Immature natural killer cell (primary cell): ENCODE data around the gene PKLR. TPM values are rescaled to one million over a fixed set of nuclear protein-coding genes. Genes with fewer than 3 reads are reported as not detected.

Source experiments
- DNase-seq, 3 donors: peaks; one replicate each; pipeline ENCODE4 v3.0.0; 2022; ENCODE audit warnings: mixed read lengths in 1 of 3
- H3K27ac Mint-ChIP-seq, 6 donors: one replicate each; pipeline ENCODE4 v1.8.0; 2020; ENCODE audit warnings: mixed read lengths in 6 of 6, mild to moderate bottlenecking in 5 of 6, inconsistent platforms in 4 of 6, moderate library complexity in 3 of 6
- H3K27me3 Mint-ChIP-seq, 3 donors: one replicate each; pipeline ENCODE4 v1.8.0; 2020 to 2021; ENCODE audit warnings: low read depth in 3 of 3, mild to moderate bottlenecking in 3 of 3, mixed read lengths in 3 of 3, moderate library complexity in 3 of 3, inconsistent platforms in 1 of 3
- H3K36me3 Mint-ChIP-seq, 3 donors: one replicate each; pipeline ENCODE4 v1.8.0; 2020; ENCODE audit warnings: mixed read lengths in 3 of 3, inconsistent platforms in 2 of 3, mild to moderate bottlenecking in 2 of 3
- H3K4me1 Mint-ChIP-seq, 2 donors: one replicate each; pipeline ENCODE4 v1.8.0; 2020; ENCODE audit warnings: inconsistent platforms in 2 of 2, mild to moderate bottlenecking in 2 of 2, mixed read lengths in 2 of 2, moderate library complexity in 1 of 2
- H3K4me3 Mint-ChIP-seq, 5 donors: one replicate each; pipeline ENCODE4 v1.8.0; 2020; ENCODE audit warnings: mild to moderate bottlenecking in 5 of 5, mixed read lengths in 5 of 5, inconsistent platforms in 3 of 5, moderate library complexity in 3 of 5
- H3K9me3 Mint-ChIP-seq, 6 donors: one replicate each; pipeline ENCODE4 v1.8.0; 2020; ENCODE audit warnings: mild to moderate bottlenecking in 6 of 6, mixed read lengths in 6 of 6, inconsistent platforms in 4 of 6, moderate library complexity in 3 of 6
- polyA plus RNA-seq, 3 donors: library from polyadenylated mRNA; unstranded; fragments of 300-500 nt; fragmentation: Illumina TruSeq; gene quantifications; one replicate each; pipeline ENCODE4 v1.2.3, GENCODE V29; 2021

PKLR gene
- polyA plus RNA-seq, 3 donors from 2014 or later, result not detected

DNA sequence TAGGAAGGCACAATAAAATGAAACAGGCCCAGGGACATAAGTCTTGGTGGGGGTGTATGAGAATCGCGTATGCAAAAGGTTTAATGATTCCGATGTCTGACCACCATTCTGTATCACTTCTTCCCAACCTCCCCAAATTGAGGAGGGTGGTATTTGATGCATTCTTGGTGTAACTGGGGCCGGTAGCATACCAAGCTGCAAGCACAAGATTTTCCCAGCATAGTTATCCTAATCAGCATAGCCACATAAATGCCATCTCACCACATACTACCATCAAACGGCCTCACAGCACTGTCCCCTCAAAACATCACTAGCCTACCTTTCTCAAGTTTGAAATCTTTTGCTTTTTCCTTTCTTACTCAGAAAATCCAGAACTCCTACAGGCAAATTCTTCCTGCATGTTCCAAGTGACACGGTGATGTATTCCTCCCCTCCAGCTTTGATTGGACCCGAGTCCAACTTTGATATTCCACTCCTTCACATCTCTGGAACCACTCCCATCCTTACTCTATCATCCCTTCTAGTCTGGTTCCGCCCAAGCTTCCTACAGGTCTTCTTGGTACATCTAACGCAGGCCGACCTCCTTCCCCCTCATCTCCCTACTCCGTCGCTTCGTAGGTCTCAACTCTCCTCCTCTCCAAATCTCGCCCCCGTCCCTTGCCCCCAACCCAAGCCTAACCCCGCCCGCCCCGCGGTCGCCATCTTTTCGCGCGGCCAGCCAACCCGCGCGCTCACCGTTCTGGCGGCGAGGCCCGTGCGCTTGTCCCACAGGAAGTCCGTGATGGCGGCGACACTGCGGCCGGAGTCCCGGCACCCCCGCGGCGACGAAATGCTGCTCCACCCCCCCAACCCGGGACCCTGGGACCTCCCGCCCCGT, 28.5 kb downstream of the PKLR start:
- Mint-ChIP-seq H3K27ac (peak overlapping the region; percentile 86 to 99 (median 91)), H3K4me1 (peaks cover 37 to 55% of the 10 kb centered on the region in 2 donors), H3K9me3 (no peaks in the 10 kb centered on the region), H3K4me3 (peak overlapping the region; percentile 83 to 97 (median 86)), H3K36me3 (peaks cover 8 to 15% (median 13%) of the 10 kb centered on the region in 3 donors), H3K27me3 (peaks cover 2 to 7% (median 4%) of the 10 kb centered on the region in 3 donors)
- DNase-seq, result no peak

DNA sequence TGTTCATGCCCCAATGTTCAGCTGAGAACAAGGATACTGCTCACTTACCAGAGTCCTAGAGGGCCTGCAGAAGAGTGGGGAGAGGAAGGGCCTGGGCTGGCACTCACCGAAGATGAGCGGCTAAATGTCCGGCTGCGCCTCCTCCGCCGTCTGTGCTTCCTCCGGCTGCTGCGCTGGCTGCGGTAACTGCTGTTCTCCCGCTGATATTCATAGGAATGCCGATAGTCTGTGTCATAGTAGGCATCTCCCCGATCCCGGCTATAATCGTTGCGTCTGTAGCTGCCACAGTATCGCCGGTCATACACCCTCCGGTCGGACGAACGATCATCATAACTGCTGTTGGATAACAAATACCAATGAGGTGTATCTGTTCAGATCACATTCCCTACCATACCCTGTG, 31.9 kb downstream of the PKLR start:
- Mint-ChIP-seq H3K27ac (no peak overlapping the region), H3K27me3 (peaks cover 2 to 4% (median 4%) of the 10 kb centered on the region in 3 donors), H3K9me3 (no peaks in the 10 kb centered on the region), H3K4me3 (no peak overlapping the region), H3K36me3 (peaks cover 19 to 35% (median 20%) of the 10 kb centered on the region in 3 donors), H3K4me1 (peaks cover 24 to 36% of the 10 kb centered on the region in 2 donors)
- no peak for DNase-seq

DNA sequence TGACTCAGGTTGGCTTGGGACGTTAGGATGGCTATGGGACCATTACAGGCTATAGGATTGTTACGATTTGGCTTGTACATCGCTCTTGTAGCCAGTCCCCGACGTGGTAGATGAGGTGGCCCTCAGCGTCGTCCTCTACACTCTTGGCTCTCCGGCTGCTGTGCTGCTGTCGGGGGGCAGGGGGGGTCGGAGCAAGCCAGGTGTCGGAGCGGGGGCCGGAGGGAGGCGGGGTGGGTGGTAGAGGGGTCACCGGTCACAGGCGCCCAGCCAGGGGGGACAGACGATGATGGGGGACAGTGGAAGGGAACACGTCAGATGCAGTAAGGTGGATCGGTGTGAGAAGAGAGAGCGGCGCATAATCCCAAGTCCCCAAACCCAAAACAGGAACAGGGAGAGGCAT, 32.6 kb downstream of the PKLR start:
- no peak for DNase-seq
- Mint-ChIP-seq H3K36me3 (peaks cover 20 to 35% (median 25%) of the 10 kb centered on the region in 3 donors), H3K27ac (no peak overlapping the region), H3K27me3 (peaks cover 0 to 4% (median 1%) of the 10 kb centered on the region in 3 donors), H3K4me1 (peaks cover 21 to 36% of the 10 kb centered on the region in 2 donors), H3K4me3 (no peak overlapping the region), H3K9me3 (no peaks in the 10 kb centered on the region)

DNA sequence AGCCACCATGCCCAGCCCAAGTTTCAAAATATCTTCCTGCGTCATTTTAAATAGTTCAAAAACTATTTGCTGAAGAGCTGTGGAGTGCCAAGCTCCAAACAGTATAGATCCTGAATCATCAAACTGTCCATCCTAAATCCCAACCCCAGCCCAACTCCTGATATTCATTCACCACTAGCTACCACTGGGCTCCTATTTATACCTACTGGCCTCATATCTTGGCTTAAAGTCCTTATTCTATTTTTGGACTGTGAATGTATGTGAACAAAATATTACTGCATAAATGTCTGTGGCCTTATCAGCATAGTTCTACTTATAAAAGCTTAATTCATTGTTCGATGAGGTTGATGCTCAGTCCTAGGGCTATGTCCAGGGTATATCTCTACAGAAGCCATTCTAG, 33.9 kb downstream of the PKLR start:
- Mint-ChIP-seq H3K27me3 (peaks cover 0 to under 1% (median 0%) of the 10 kb centered on the region in 3 donors), H3K4me3 (no peak overlapping the region), H3K27ac (peak overlapping the region in 1 of 6 donors; percentile 29), H3K36me3 (peaks cover 20 to 35% (median 25%) of the 10 kb centered on the region in 3 donors), H3K4me1 (peaks cover 20 to 38% of the 10 kb centered on the region in 2 donors), H3K9me3 (no peaks in the 10 kb centered on the region)
- no peak for DNase-seq

DNA sequence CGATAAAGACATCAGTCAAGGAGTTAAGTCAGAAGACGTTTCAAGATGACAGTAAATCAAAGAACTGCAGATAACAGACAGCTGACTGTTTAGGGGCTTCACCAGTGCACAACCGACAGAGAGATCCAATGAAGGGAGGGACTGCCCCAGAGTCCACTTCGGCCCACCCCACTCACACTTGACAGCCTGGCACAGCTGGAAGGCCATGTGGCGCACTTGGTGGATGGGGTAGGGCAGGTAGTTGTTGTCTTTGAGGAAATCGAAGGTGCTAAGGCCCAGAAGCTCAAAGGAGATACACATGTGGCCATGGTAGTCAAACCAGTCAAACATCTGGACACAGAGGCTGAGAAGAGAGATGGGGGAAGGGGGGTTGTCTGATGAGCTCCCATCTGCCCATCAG, 34.7 kb downstream of the PKLR start:
- no peak overlapping the region for H3K27ac Mint-ChIP-seq
- no peak overlapping the region for H3K4me3 Mint-ChIP-seq

DNA sequence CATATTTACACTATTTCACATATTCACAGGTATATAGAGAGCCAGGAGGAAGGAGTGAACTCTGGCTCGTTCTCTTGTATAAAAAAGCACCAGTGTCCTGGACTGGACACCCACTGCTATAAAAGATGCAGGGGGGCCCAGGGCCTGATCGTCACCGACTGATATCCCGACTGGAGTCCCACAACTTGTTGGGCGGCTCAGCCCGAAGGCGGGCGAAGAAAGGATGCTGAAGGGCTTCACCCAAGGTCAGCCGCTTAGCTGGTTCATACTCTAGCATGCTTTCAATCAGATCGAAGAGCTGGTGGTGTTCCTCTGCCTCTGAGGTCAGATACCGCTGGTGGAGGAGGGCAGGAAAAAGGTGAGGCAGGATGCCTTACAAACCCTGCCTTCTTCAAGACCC, 38.2 kb downstream of the PKLR start:
- Mint-ChIP-seq H3K27ac (peak overlapping the region; percentile 83 to 96 (median 90)), H3K9me3 (no peaks in the 10 kb centered on the region), H3K4me3 (peak overlapping the region; percentile 41 to 100 (median 95)), H3K4me1 (peaks cover 30 to 39% of the 10 kb centered on the region in 2 donors), H3K27me3 (peaks cover 0 to 5% (median 4%) of the 10 kb centered on the region in 3 donors), H3K36me3 (peaks cover 10 to 32% (median 25%) of the 10 kb centered on the region in 3 donors)
- no peak for DNase-seq

More for the DNA sequence above, 34.7 kb downstream of the PKLR start:
- Mint-ChIP-seq H3K4me1 (peaks cover 22 to 38% of the 10 kb centered on the region in 2 donors), H3K36me3 (peaks cover 20 to 35% (median 25%) of the 10 kb centered on the region in 3 donors), H3K9me3 (no peaks in the 10 kb centered on the region), H3K27me3 (peaks cover 0 to 5% (median 4%) of the 10 kb centered on the region in 3 donors)
- no peak for DNase-seq

DNA sequence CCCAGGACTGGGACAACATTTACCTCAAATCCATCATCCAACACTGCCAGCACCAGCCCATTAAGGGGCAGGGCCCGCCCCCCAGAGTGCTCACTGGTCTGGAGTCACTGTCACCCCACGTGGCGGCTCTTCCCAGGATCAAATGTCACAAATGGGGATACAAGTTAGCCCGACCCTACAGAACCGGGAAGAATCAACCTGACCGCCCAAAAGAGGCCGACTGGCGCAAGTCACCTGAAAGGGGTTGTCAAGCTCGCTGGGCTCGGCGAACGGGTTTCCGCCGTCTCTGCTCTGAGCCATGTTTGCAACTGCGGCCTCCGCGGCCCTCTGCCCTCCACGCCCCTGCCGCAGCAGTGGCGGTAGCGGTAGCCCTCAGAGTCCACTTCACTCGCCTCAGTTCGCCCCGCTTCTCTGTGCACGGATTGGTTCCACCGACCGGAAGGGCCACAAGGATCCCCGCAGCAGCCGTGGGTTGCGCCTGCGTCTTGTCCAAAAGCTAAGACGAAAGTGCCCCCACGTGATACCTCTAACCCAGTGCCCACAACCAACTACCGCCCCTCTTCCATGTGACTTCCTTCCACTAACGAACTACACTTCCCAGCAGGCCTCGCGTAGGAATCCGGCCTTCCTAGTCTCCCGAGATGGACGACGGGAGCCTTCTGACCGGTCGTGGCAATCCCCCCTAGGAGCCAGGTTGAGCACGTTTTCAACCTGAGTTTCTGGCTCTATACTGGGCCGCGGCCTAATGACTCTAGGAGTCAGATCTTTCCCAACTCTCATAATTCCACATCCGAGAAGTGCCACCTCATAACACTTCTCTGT, 39.2 kb downstream of the PKLR start, which contains the start of gene SCAMP3:
SCAMP3 (minus strand) TSS at position 509 of the 822 bp plus-strand sequence; CDS start at position 300, 209 bp downstream.
- H3K36me3 Mint-ChIP-seq, result peaks cover 15 to 28% (median 22%) of the 10 kb centered on the region in 3 donors
- H3K27me3 Mint-ChIP-seq, result peaks cover 0 to 5% (median 4%) of the 10 kb centered on the region in 3 donors
- H3K27ac Mint-ChIP-seq, result peak within 1 kb of the TSS; percentile 85 to 98 (median 93)
- peaks cover 31 to 39% of the 10 kb centered on the region in 2 donors for H3K4me1 Mint-ChIP-seq
- no peaks in the 10 kb centered on the region for H3K9me3 Mint-ChIP-seq
- H3K4me3 Mint-ChIP-seq, result peak within 1 kb of the TSS; percentile 94 to 100 (median 96)
- DNase-seq, result peak; percentile 87 to 89 (median 89)

DNA sequence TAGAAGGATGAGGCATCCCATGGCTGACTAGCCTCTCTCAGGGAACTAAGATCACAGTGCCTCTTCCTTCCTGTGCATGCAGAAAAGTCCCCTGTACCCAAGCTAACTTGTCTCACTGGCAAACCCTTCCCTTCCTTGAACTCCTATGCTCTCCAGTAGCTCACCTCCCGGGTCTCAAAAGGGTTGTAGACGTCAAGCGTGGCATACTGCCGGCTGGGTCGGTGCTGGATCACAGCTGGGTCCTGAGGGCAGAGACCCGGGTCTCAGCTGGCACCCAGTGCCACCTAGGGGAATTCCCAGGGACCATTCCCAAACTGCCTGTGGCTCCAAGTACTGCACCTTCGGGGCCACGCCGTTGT, 39.8 kb downstream of the PKLR start:
- Mint-ChIP-seq H3K4me1 (peaks cover 37 to 39% of the 10 kb centered on the region in 2 donors), H3K9me3 (no peaks in the 10 kb centered on the region), H3K36me3 (peaks cover 13 to 29% (median 24%) of the 10 kb centered on the region in 3 donors)

DNA sequence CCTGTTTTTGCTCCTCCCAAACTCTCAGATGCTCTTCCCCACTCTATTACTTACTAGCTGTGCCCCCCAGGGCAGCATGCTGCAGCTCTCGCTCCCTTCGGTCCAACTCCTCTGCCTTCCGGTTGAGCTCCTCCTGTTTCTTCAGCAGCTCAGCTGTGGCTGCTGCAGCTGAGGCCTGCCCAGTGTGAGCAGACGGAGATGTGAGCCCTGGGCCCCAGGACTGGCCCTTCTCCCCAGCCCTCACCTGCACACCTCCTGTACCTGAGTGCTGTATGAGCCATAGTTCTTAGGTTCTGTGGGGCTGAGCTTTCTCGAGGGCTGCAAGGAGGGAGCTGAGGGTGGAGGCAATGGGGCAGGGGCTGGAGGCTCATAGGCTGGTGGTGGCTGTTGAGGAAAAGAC, 41.0 kb downstream of the PKLR start:
- no peak for DNase-seq
- Mint-ChIP-seq H3K4me1 (peaks cover 43 to 48% of the 10 kb centered on the region in 2 donors), H3K27me3 (peaks cover 0 to 5% (median 4%) of the 10 kb centered on the region in 3 donors), H3K36me3 (peaks cover 9 to 25% (median 18%) of the 10 kb centered on the region in 3 donors), H3K9me3 (no peaks in the 10 kb centered on the region), H3K4me3 (peak overlapping the region in 2 of 5 donors; percentile 29 to 94), H3K27ac (peak overlapping the region in 3 of 6 donors; percentile 30 to 83 (median 31))

More for the DNA sequence above, 39.8 kb downstream of the PKLR start:
- Mint-ChIP-seq H3K4me3 (peak overlapping the region; percentile 94 to 100 (median 96)), H3K27me3 (peaks cover 0 to 5% (median 4%) of the 10 kb centered on the region in 3 donors), H3K27ac (peak overlapping the region; percentile 85 to 98 (median 93))
- no peak for DNase-seq

DNA sequence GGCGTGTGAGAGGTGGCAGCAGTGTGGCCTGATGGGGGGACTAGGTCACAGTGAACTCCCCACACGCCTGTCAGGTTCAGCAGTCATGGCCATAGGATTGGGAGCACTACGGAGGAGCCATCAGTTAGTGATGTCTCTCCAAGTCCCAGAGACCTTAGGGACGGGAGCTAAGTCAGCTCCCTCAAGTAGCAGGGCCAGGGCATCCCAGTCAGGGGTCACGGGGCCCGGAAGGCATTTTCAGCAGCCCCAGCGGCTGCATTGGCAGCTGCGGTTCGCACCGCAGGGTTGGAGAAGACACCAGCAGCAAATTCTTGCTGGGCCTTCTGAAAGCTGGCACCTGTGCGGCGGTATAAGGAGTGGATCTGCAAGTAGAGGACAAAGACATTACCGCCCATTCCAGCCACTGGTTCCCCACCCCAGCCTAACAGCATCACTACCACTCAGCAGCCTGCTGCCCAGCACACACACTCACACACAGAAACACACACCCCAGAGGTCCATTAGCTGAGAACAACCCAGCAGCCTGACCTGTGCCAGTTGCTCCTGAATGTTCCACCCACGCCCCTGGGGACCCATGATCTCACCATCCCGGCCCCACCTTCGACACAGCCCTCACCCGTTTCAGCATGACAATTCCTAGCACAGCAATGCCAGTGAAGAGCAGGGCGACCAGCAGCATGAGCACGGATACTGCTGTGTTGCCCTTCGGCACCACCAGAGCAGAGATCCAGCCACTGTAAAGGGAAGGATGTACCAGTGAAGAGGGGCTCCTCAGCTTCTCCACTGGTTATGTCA, 45.0 kb downstream of the PKLR start:
- H3K27ac Mint-ChIP-seq, result peak overlapping the region; percentile 11 to 64 (median 38)
- DNase-seq, result no peak
- H3K36me3 Mint-ChIP-seq, result peaks cover 9 to 19% (median 12%) of the 10 kb centered on the region in 3 donors
- H3K4me3 Mint-ChIP-seq, result peak overlapping the region; percentile 69 to 81 (median 79)
- no peaks in the 10 kb centered on the region for H3K9me3 Mint-ChIP-seq
- H3K27me3 Mint-ChIP-seq, result no peaks in the 10 kb centered on the region
- H3K4me1 Mint-ChIP-seq, result peaks cover 36% of the 10 kb centered on the region in 2 donors

DNA sequence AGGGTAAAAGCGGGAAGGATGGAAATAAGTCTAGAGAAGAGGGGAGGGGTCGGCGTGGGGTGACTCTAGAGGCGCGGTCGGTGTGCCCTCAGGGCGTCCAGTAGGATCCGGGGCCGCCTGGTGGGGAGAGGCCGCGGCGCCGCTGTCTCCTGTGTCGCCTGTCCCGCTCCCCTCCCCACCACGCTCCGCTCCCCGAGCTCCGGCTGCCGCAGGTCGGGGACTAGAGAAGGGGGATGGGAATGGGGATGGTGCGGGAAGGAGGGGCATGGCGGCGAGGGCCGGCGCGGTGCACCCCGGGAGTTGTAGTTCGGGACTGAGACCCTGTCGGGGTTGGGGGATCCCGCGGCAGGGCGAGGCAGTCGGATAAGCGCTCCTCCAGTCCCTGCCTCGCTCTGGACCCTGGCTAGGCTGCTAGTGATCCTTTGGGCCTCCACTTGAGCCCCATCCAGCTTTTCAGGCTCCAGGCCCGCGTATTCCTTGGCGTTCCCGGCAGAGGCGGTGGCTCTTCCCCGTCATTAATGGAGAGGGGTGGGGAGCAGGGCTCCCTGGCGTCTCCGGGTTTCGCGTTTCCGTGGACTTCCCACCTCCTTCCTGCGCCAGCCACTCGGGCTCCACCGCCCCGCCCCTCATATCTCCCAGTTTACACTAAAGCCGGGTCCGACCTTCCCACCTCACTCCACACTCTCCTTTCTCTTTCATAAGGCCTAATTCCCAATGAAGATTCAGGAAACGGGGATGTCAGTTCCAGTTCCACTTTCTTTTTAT, 45.8 kb downstream of the PKLR start, which contains the start of gene ENTREP3:
ENTREP3 (minus strand) TSS at position 241 of the 765 bp plus-strand sequence. CDS start 606 bp downstream, outside the sequence.
- peaks cover 34% of the 10 kb centered on the region in 2 donors for H3K4me1 Mint-ChIP-seq

DNA sequence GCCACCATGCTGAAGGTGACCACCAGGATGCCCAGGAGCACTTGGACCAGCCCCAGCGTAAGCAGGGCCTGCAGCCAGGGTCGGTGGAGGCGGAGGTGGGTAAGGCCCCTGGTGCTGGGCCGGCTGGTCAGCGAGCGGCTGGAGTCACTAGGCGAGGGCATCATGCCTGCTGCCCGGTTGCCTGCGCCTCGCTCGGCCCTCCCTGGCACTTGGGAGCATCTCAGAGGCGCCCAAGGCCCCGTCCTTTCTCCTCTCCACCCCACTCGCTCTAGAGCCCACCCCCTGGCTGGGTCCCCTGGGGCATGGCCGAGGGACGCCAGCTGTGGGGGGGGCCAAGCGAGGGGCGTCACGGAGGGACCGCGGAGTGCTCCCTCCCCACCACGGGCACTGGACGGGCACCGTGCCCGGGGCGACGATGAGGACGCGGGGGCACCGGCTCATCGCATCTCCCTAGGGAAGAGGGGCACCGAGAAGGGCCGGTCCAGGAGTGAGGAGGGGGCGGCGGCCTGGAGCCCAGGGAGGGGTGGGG, 46.5 kb downstream of the PKLR start:
- DNase-seq, result no peak
- Mint-ChIP-seq H3K27ac (no peak overlapping the region), H3K9me3 (no peaks in the 10 kb centered on the region), H3K4me3 (peak overlapping the region; percentile 77 to 83 (median 80)), H3K36me3 (peaks cover 6 to 17% (median 12%) of the 10 kb centered on the region in 3 donors), H3K27me3 (peaks cover 0 to 2% (median 0%) of the 10 kb centered on the region in 3 donors), H3K4me1 (peaks cover 30 to 33% of the 10 kb centered on the region in 2 donors)

More for the DNA sequence above, 45.8 kb downstream of the PKLR start, which contains the start of gene ENTREP3:
- Mint-ChIP-seq H3K27me3 (peaks cover 0 to 2% (median 0%) of the 10 kb centered on the region in 3 donors), H3K27ac (peak within 1 kb of the TSS; percentile 9 to 75 (median 56)), H3K4me3 (peak within 1 kb of the TSS; percentile 77 to 83 (median 80)), H3K9me3 (no peaks in the 10 kb centered on the region), H3K36me3 (peaks cover 9 to 19% (median 12%) of the 10 kb centered on the region in 3 donors)
- peak; percentile 56 to 62 (median 61) for DNase-seq
